ENCODE measurements around the gene CTNNA1. TPM values are rescaled to one million over a fixed set of nuclear protein-coding genes. Genes with fewer than 3 reads are reported as not detected.

CTNNA1 gene, protein sequence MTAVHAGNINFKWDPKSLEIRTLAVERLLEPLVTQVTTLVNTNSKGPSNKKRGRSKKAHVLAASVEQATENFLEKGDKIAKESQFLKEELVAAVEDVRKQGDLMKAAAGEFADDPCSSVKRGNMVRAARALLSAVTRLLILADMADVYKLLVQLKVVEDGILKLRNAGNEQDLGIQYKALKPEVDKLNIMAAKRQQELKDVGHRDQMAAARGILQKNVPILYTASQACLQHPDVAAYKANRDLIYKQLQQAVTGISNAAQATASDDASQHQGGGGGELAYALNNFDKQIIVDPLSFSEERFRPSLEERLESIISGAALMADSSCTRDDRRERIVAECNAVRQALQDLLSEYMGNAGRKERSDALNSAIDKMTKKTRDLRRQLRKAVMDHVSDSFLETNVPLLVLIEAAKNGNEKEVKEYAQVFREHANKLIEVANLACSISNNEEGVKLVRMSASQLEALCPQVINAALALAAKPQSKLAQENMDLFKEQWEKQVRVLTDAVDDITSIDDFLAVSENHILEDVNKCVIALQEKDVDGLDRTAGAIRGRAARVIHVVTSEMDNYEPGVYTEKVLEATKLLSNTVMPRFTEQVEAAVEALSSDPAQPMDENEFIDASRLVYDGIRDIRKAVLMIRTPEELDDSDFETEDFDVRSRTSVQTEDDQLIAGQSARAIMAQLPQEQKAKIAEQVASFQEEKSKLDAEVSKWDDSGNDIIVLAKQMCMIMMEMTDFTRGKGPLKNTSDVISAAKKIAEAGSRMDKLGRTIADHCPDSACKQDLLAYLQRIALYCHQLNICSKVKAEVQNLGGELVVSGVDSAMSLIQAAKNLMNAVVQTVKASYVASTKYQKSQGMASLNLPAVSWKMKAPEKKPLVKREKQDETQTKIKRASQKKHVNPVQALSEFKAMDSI
- 369 and 434 TPM in 2 replicates for total RNA-seq

DNA sequence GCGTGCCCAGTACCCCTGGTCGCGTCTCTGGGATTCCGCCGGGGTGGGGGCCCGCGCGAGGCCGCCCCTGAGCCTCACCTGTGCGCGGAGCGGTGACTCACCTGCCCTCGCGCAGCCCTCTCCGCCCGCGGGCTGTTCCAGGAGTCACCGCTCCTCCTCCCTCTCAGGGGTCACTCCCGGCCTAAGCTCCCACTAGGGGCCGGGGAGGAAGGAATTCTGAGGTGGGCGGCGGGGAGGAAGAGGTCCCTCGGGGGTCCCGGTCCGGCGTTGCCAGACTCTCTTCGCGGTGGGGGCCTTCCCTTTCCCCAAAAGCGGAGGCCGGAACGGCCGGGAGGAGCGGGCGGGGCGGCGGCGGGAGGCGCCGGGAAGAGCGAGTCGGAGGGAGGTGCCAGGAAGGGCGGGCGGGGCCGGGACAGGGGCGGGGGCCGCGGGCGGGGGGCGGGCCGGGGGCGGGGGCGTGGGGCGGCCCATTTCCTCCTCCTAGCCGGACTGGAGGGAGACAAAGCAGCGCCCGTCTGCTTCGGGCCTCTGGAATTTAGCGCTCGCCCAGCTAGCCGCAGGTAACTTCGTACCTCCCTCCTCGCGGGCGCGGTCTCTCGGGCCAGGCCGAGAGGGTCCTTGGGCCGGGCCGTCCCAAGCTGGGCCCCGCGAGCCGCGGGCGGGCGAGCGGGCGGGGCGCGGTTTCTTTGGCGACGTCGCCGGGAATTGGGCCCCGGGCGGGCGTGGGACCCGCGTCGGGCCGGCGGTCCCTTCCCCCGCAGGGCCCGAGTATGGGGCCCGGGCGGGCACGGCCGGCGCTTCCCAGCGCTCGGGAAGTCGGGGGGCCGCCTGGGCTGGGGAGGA, at the start of gene CTNNA1:
Gene CTNNA1, plus strand, starts transcription at position 475 of the 843 bp plus-strand sequence. CDS start 28,500 bp downstream, outside the sequence.

DNA sequence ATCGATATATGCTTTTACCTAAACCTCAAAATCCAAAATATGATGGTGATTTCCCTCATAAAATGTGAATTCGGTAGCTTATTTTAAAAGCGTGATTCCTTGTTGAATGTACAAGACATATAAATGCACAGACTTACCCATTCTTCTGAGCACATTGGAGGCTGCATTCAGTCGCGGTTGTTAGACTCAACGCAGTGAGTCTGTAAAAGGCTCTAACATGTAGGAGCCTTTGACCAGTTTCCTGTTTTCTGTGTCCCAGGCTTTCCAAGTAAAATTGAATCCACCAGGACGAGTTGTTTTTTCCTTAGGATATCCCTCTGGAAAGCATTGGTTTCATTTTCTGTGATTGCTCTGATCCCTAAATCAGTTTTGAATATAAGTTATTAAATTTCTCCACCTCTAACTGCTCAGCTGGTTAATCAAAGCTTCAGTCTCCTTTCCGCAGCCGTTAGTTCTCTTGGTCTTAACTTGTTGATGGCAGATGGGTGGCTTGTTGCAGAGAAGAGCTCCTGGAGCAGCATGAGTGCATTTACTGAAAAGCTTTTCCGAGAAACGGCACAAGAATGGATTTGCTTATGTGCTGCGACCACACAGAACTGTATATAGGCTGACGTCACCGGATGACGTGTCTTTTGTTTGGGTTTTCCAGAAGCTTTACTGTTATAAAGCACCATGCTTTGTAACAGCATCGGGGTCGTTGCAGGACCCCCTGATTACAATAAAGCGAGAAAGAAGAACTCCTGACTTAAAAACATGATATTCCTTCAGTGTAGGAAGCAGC, 121.7 kb downstream of the CTNNA1 start, which contains the start of gene LRRTM2:
Gene LRRTM2, minus strand, starts transcription at position 565 of the 781 bp plus-strand sequence. Its CDS starts 424 bp downstream, at position 141.

Other genes starting within 250 kb of the CTNNA1 start
- 51.4 and 94.9 TPM in 2 replicates for gene ETF1, start 210.2 kb upstream of the CTNNA1 start, total RNA-seq
- gene HSPA9, start 178.0 kb upstream of the CTNNA1 start, total RNA-seq: 143 and 225 TPM in 2 replicates
- not detected in 2 replicates for gene LRRTM2, start 121.9 kb downstream of the CTNNA1 start, total RNA-seq

Data from placental epithelial cell (primary cell).